GM19395 (cell line): ENCODE results near the gene MAP4K4.

Source experiments
- ATAC-seq: cut with Tn5 transposase; IDR thresholded peaks from one replicate; pipeline ENCODE4 v1.9.1; 2021; ENCODE audit warnings: mild to moderate bottlenecking, moderate library complexity; ENCODE audit not compliant: unreplicated experiment

Gene MAP4K4

GRCh38 chr2:101720732-101721131 lies 23.2 kb downstream of the MAP4K4 start:
- no peak for ATAC-seq

GRCh38 chr2:101722864-101723263 lies 25.4 kb downstream of the MAP4K4 start:
- ATAC-seq = no peak

- ATAC-seq = no peak
Measured at GRCh38 chr2:101723371-101724124, 26.0 kb downstream of the MAP4K4 start.

GRCh38 chr2:101724125-101724474 lies 26.6 kb downstream of the MAP4K4 start:
- ATAC-seq = no peak

GRCh38 chr2:101725038-101725437 lies 27.5 kb downstream of the MAP4K4 start:
- no peak for ATAC-seq

GRCh38 chr2:101725515-101726192 lies 28.1 kb downstream of the MAP4K4 start:
- ATAC-seq = no peak

GRCh38 chr2:101728865-101729264 lies 31.4 kb downstream of the MAP4K4 start:
- no peak for ATAC-seq

- ATAC-seq = no peak
Measured at GRCh38 chr2:101729521-101730190, 32.1 kb downstream of the MAP4K4 start.

GRCh38 chr2:101731221-101732054 lies 33.9 kb downstream of the MAP4K4 start:
- ATAC-seq = no peak

- ATAC-seq = no peak
Measured at GRCh38 chr2:101732199-101732598, 34.7 kb downstream of the MAP4K4 start.

- no peak for ATAC-seq
Measured at GRCh38 chr2:101732773-101733256, 35.3 kb downstream of the MAP4K4 start.

- no peak for ATAC-seq
Measured at GRCh38 chr2:101733257-101733993, 35.9 kb downstream of the MAP4K4 start.

GRCh38 chr2:101734505-101735165 lies 37.1 kb downstream of the MAP4K4 start:
- ATAC-seq = no peak

- no peak for ATAC-seq
Measured at GRCh38 chr2:101735166-101735533, 37.6 kb downstream of the MAP4K4 start.

- no peak for ATAC-seq
Measured at GRCh38 chr2:101736233-101736632, 38.7 kb downstream of the MAP4K4 start.

- peak; percentile 60 for ATAC-seq
Measured at GRCh38 chr2:101736861-101737291, 39.4 kb downstream of the MAP4K4 start.

GRCh38 chr2:101737478-101738255 lies 40.2 kb downstream of the MAP4K4 start:
- ATAC-seq = no peak

GRCh38 chr2:101738649-101739048 lies 41.1 kb downstream of the MAP4K4 start:
- no peak for ATAC-seq

- no peak for ATAC-seq
Measured at GRCh38 chr2:101740555-101740964, 43.1 kb downstream of the MAP4K4 start.
